LNCaP clone FGC (cell line): Measurements from ENCODE around the gene EVI5.
A peak's percentile ranks its signal among the peaks of the same experiment; 100 is the strongest.

Source experiments
- DNase-seq: peaks from one replicate; pipeline ENCODE4 v3.0.0-alpha.2; 2011; ENCODE audit warnings: low read depth
- H3K4me3 ChIP-seq: 2 replicates; pipeline ENCODE4 v1.5.1; 2011; ENCODE audit warnings: mild to moderate bottlenecking, low read depth, low read length, control low read depth
- TF ChIP-seq, protein P1 (sequence below): IDR thresholded peaks from 2 replicates; pipeline ENCODE4 v1.5.1; 2012; ENCODE audit warnings: mild to moderate bottlenecking; ENCODE audit not compliant: control insufficient read depth, insufficient read depth; ENCODE audit errors: extremely low read depth

EVI5 gene

GRCh38 chr1:92485381-92486250 is 299.3 kb downstream of the EVI5 start:
- peak overlapping the region; percentile 50 for H3K4me3 ChIP-seq
- DNase-seq = no peak
- TF ChIP-seq, protein P1, sequence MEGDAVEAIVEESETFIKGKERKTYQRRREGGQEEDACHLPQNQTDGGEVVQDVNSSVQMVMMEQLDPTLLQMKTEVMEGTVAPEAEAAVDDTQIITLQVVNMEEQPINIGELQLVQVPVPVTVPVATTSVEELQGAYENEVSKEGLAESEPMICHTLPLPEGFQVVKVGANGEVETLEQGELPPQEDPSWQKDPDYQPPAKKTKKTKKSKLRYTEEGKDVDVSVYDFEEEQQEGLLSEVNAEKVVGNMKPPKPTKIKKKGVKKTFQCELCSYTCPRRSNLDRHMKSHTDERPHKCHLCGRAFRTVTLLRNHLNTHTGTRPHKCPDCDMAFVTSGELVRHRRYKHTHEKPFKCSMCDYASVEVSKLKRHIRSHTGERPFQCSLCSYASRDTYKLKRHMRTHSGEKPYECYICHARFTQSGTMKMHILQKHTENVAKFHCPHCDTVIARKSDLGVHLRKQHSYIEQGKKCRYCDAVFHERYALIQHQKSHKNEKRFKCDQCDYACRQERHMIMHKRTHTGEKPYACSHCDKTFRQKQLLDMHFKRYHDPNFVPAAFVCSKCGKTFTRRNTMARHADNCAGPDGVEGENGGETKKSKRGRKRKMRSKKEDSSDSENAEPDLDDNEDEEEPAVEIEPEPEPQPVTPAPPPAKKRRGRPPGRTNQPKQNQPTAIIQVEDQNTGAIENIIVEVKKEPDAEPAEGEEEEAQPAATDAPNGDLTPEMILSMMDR = peak; percentile 55

- no peak for DNase-seq
- TF ChIP-seq, protein P1 = no peak
- peak overlapping the region; percentile 50 for H3K4me3 ChIP-seq
These were observed 300.2 kb downstream of the EVI5 start for GRCh38 chr1:92484472-92485380.

DNA sequence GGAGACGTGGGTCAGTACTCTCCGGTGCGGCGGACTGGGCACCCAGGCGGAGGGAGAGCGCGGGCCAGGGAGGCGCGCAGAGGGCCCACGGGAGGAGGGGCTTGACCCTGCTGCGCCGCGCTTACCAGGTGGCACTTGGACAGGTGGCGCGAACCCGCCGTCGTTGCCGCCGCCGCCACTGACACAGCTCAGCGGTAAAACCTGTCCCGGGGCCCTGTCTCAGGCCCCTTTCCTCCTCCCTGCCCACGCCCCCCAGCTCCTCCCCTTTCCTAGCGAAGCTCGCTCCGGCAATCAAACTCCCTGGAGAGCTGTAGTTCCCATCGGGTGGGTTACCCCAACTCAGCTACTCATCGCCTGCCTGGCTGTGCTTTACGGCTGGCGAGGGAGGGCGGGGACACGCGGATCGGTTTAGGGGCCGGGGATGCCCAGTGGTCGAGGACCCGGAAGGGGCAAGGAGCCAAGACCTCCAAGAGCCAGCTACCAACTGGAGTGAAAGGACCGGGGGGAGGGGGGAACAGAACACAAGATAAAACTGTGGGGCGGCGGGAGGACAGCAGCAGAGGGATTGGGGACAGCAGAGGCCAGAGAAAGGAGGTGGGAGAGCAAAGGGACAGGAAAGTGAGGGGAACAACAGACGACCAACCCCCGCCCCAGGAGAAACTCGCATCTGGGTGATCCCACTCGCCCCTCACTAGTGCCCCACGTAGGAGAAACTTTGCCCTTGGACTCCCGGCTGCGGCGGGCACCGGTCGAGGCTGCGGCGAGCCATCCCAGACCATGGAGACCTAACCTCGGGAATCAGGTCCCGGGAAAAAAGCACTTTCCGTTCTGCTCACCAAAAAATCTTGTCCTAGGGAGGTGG is 301.1 kb downstream of the EVI5 start:
- DNase-seq = no peak
- peak overlapping the region; percentile 42 for H3K4me3 ChIP-seq
- TF ChIP-seq, protein P1 = no peak

DNA sequence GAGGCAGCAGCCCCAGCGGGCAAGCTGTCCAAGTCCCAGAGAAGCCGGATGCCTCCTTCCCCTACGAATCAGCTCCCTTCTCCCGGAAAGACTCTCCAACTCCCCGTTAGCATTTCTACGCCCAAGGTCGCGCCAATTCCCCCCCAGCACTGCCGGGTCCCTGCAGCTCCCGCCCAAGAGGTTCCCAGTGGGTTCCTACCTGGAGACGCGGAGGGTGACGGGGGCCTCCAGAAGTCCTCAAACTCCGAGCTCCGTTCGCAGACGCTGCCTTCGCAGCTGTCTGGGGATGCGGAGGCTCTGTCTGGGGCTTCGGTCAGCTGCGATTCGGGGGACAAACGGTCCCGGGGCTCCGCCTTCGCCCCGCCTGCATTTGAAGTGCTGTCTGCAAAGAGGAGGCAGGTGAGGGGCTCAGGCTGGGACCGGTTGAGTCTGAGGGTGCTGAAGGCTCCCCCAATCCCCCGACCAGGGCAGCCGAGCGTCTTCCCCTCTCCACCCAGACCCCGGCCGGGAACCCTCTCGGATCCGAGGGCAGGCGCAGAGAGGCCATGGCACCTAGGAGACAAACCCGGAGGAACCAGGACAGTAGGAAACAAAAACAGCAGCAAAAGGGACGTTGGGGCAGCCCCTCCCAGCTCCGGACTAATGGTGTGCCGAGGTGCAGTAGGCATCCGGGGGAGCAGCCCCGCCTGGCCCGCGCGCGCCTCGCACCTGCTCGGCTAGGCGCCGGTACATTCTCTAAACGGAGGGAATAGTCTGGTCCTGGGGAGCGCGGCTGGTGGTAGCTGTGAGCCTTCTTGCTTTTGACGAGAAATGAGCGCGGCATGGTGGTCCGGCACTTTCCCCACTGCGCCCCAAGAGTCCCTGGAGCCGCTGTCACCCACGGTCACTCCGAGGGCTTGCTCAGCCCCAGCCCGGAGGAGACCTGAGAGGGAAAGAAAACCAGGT is 302.0 kb downstream of the EVI5 start:
- TF ChIP-seq, protein P1 = no peak
- peak overlapping the region; percentile 42 for H3K4me3 ChIP-seq
- DNase-seq = no peak

DNA sequence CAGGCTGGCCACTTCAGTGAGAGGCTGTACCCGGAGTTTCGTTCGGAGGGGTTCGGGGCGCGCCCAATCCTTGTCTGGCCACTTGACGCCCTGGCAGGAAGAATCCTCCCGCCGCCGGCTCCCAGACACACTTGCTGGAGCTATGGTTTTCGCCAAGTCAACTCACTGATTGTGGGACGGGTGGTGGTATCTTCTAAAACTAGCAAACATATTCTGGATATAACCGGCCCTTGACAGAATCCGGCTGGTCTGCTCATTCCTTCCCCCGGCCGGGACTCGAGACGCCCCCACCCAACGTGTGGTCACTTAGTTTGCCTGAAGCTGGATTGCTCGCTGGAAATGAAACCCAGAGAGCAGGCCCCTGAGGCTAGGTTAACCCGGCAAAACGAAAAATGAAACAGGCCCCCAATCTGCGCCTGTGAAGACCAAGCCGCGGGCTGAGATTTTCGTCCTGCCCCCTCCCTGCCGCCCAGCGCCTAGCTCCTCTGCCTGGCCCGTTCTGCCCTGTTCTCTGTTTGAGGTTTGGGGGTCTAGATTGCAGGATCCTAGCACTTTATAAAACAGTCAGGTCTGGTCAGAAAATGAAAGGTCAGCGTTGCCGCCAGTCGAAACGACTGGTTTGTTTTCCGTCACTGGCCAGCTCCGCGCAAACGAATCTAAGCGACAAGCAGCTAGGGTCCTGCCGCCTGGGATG is 302.8 kb downstream of the EVI5 start:
- no peak for DNase-seq
- no peak overlapping the region for H3K4me3 ChIP-seq

More for the DNA sequence above, 302.8 kb downstream of the EVI5 start:
- TF ChIP-seq, protein P1 = no peak
